Stimulated activated naive CD8-positive, alpha-beta T cell treated with anti-CD3 and anti-CD28 coated beads, Interleukin-15, amount 100 ng/mL, for 72 hours (primary cell): ENCODE measurements around the gene SLC12A8.
A peak's percentile ranks its signal among the peaks of the same experiment; 100 is the strongest.

ENCODE experiments used
- ATAC-seq: fragments of 150-1000 bp; cut with Tn5 transposase; 2 replicates; pipeline ENCODE4 v1.10.0; 2021; ENCODE audit warnings: mild to moderate bottlenecking, moderate library complexity
- DNase-seq, 2 donors: peaks; one replicate each; pipeline ENCODE4 v3.0.0; 2021 to 2022
- H3K27ac Mint-ChIP-seq, 2 donors: one replicate each; pipeline ENCODE4 v1.8.0; 2022; ENCODE audit warnings: mild to moderate bottlenecking in 2 of 2, mixed read lengths in 2 of 2, moderate library complexity in 2 of 2
- H3K27me3 Mint-ChIP-seq: one replicate; pipeline ENCODE4 v1.8.0; 2022; ENCODE audit warnings: mixed read lengths
- H3K4me1 Mint-ChIP-seq: one replicate; pipeline ENCODE4 v1.8.0; 2022; ENCODE audit warnings: mild to moderate bottlenecking, mixed read lengths
- H3K4me3 Mint-ChIP-seq, 2 donors: one replicate each; pipeline ENCODE4 v1.8.0; 2022; ENCODE audit warnings: mild to moderate bottlenecking in 2 of 2, mixed read lengths in 2 of 2, moderate library complexity in 1 of 2
- H3K9me3 Mint-ChIP-seq, 2 donors: one replicate each; pipeline ENCODE4 v1.8.0; 2022; ENCODE audit warnings: mixed read lengths in 2 of 2

SLC12A8 gene

DNA sequence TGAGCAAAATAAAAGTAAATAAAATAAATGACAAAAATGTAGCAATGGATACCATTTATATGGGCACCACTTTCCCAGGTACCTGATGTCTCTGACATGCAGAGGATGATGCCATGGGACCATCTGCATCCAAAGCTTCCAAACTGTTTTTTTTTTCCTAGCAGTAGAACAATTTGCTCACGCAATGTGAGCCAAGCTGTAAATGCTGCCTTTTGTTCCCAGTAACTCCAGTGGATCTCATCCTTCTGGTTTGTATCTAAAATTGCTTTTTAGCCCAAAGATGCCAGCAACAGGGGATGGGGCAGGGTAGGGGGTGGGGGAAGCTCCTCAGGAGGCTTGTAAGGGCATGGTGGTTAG is 32.7 kb downstream of the SLC12A8 start:
- DNase-seq (no peak), ATAC-seq (no peak)
- peaks cover 6% of the 10 kb centered on the region for H3K4me1 Mint-ChIP-seq
- H3K27ac Mint-ChIP-seq: no peak overlapping the region
- H3K4me3 Mint-ChIP-seq: no peak overlapping the region
- no peaks in the 10 kb centered on the region for H3K9me3 Mint-ChIP-seq
- H3K27me3 Mint-ChIP-seq: no peaks in the 10 kb centered on the region

DNA sequence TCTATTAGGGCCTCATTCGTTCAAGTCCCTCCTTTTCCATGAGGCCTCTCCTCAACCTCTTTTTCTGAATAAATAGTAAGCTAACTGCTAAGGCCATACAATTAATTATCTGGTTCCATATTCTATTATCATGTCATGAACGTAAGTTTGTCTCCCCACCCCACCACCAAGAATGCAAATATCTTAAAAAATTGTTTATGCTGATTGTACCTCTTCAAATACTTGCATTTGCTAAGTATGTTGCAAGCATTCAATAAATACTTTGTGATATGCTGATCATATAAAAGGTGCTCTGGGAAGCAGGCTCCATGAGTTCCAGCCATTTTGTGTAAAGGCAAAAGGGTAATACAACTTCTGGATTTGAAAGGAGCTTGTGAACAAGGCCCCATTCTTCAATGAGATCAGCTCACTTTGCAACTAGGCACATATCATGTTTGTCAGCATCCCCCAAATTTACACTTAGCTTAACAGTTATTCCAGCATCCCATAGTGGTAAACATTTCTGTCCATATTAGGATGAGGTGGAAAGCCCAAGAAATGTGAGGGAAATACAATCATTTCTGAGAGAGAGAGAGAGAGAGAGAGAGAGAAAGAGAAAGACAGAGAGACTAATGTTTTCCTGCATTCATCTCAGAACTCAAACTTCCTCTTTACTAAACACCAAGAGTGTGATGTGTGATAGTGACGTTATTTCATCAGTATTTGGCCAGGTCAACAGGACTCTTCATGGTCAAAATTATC is 33.2 kb downstream of the SLC12A8 start:
- Mint-ChIP-seq H3K9me3 (peaks cover 0 to 5% of the 10 kb centered on the region in 2 donors), H3K4me1 (peaks cover 6% of the 10 kb centered on the region), H3K27me3 (no peaks in the 10 kb centered on the region), H3K27ac (no peak overlapping the region), H3K4me3 (no peak overlapping the region)
- DNase-seq (no peak), ATAC-seq (no peak)

DNA sequence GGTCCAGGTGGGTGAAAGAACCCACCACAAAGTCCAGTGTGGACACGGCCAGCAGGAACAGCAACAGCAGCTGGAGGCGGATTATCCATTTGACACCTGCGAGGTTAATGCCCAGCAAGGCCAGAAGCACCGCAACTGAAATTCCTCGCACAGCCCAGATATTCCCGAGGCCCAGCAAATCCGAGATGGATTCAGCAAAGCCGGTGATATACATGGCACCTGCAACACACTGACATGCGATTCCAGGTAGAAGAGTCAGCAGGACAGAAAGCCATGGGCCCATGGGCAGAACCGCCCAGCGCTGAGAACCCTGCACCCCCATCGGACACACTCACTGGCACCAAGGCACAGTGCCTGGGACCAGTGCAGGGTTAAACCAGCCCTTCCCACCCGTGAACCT is 34.8 kb downstream of the SLC12A8 start:
- Mint-ChIP-seq H3K27ac (no peak overlapping the region), H3K9me3 (peaks cover 13 to 20% of the 10 kb centered on the region in 2 donors), H3K4me3 (no peak overlapping the region), H3K27me3 (no peaks in the 10 kb centered on the region), H3K4me1 (peaks cover 6% of the 10 kb centered on the region)
- ATAC-seq (no peak), DNase-seq (no peak)

DNA sequence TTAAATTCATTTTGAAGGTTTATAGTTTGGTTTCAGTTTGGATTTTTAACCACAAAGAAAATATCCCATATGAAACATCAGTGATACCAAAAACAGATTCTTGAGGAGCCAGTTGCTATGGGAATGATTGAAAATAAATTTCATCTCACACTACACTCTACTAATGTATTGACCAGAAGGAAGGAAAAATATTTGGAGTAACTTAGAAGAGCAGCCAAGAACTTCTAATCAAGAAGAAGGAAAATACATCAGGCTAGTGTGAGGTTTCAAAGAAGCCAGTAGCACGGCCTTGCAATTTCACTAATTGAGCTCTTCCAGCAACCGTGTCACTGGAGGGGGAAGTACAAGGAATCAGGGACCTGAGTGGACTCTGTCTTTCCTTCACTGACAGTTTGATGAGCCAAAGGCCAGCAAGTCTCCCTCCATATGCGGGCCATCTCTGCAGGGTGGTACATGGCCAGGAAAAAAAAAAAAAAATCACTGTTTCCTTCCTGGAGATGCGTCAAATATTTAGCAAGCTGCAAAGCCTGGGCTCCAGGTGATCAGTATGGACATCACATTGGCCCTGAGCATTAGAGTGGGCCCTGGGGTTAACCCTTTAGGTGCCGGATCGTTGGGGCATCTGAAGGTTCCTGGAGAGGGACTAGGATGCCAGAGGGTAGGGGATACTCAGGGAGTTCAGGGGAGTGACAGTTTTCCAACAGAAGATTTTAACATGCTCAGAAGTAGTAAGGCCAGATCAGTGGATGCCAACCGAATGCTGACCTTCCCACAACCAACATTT is 37.1 kb downstream of the SLC12A8 start:
- no peak for ATAC-seq
- Mint-ChIP-seq H3K27ac (peak overlapping the region in 1 of 2 donors; percentile 59), H3K27me3 (no peaks in the 10 kb centered on the region), H3K9me3 (peaks cover 16 to 20% of the 10 kb centered on the region in 2 donors), H3K4me1 (peaks cover 6% of the 10 kb centered on the region), H3K4me3 (no peak overlapping the region)
- DNase-seq: no peak

DNA sequence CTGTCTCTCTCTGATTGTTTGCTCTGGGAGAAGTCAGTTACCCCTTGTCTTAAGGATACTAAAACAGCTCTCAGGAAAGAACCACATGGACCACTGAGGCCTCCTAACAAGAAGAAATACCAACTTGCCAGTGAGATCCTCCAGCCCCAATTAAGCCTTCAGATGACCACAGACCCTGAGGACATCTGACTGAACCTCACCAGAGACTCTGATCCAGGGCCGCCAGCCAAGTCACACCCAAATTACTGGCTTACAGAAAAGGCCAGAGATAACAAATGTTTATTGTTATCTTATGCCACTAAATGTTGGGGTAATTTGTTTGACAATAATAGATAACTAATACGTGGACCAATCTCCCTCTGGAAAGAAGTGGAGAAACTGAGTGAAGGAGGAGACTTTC is 40.2 kb downstream of the SLC12A8 start:
- no peak for DNase-seq
- Mint-ChIP-seq H3K27me3 (peaks cover 11% of the 10 kb centered on the region), H3K9me3 (peaks cover 16 to 20% of the 10 kb centered on the region in 2 donors), H3K27ac (no peak overlapping the region), H3K4me3 (no peak overlapping the region), H3K4me1 (no peaks in the 10 kb centered on the region)
- ATAC-seq: no peak

DNA sequence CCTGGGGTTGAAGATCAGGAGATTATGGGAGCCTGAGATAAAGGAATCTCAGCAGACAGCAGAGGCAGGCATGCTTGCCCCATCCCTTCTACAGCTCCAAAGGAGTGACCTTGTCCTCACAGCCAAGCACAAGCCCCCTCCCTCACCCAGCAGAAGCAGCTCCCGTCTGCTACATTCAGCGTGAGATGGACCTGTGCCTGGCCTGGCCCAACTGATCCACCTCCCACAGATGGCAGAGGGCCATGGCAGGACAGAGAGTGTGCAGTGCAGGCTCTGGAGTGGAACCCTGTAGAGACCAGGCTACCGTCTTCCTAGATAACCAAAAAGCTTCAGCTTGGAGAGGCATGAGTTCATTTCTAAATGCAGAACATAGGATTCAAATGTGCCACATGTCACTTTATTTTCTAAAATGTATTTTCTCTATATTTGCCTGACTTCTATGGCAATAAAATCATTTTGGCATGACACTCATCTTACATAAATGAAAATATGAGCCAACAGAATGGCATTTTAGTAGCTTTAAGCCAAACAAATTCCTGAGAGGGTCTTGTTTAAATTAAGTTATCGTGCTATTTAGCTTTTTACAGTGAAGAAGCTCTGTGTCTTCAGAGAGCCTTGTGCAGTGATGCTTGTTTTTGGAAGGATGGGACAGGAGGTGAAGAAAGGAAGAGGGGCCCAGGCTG is 43.7 kb downstream of the SLC12A8 start:
- DNase-seq: no peak
- Mint-ChIP-seq H3K4me3 (no peak overlapping the region), H3K27ac (no peak overlapping the region), H3K9me3 (peaks cover 10 to 14% of the 10 kb centered on the region in 2 donors), H3K4me1 (no peaks in the 10 kb centered on the region), H3K27me3 (peaks cover 11% of the 10 kb centered on the region)
- no peak for ATAC-seq

DNA sequence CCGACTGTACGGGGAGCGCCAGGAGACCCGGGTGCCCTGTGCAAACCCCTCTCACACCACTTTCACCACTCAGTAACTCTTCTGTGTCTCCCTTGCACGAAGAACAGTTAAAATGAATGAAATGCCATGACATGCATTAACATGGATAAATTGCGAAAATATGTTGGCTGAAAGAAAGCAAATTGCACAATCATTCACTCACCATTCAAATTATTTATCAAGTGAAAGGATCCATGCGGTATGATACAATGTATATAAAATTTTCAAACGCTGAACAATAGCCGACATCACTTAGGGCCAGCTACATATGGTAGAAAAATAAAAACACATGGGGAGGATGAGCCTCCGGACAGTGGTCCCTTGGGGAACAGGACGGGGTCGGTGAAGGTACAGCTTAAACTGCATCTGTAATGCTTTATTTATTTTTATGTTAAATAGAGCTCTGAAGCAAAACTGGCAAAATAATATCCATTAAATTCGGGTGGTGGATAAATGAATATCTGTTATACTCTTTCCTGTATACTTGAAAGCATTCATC is 45.9 kb downstream of the SLC12A8 start:
- H3K27ac Mint-ChIP-seq: no peak overlapping the region
- DNase-seq (no peak), ATAC-seq (no peak)

DNA sequence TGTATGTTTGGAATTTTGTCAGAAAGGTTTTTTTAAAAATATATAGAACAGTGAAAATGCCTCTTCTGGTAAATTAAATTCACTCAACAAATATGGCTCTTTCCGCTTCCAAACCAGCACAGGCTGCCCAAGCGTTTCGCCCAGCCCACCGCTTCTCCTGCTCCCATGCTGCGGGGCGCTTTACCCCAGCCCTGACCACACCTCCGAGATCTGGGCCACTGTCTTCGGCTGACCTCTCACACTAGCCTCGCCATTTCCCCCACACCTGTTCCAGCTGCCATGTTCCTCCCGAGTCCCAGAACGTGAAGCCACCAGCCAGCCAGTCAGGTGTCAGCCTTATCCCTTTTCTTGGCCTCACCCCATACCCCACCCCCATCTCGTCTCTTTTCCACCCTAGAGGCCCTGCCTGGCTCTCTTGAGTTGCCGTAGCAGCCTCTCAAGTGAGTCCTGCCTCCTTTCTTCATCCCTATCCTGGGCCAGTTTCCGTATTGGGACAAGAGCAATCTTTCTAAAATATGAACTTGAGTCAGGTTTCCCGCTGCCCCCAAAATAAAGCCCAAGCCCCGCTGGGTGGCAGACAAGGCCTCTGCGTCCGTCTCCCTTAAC is 46.5 kb downstream of the SLC12A8 start:
- H3K4me1 Mint-ChIP-seq: no peaks in the 10 kb centered on the region
- no peak overlapping the region for H3K4me3 Mint-ChIP-seq
- H3K27me3 Mint-ChIP-seq: peaks cover 25% of the 10 kb centered on the region
- no peaks in the 10 kb centered on the region for H3K9me3 Mint-ChIP-seq
- DNase-seq (no peak), ATAC-seq (no peak)
- H3K27ac Mint-ChIP-seq: no peak overlapping the region

More for the DNA sequence above, 45.9 kb downstream of the SLC12A8 start:
- Mint-ChIP-seq H3K27me3 (peaks cover 19% of the 10 kb centered on the region), H3K4me3 (no peak overlapping the region), H3K9me3 (no peaks in the 10 kb centered on the region), H3K4me1 (no peaks in the 10 kb centered on the region)

DNA sequence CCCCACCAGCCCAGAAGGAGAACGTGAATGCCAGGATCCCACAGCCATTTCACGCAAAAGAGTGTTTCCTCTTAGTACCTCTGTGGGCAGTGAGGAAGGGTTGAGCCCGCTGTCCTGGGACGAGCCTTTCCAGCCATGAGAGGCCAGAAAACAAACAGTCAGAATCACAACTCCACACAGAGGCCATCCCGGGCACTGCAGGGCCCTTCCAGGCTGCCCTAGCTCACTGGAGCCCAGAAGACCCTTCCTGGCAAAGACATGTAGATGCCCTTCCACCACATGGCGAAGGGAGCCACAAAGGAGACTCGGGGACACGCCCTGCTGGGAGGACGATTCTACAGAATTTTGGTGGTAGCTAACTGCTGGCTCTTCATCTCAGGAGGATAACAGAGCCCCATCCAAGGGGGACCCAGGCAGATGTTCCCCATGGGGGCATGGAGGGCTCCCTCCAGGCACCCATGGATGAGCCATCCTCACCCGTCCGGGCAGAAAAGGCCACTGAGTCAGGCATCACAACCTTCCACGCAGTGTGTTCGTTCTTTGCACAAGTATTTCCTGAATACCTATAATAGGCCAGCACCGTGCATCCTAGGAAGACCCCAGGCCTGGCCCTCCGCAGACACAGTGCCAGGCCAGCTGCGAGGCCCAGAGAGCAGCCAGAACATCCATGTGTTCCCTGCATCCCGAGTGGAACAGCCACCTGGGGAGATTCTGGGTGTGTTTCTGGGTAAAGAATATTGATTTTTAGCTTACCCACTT is 47.2 kb downstream of the SLC12A8 start:
- no peak overlapping the region for H3K4me3 Mint-ChIP-seq
- ATAC-seq: peak; percentile 43
- no peaks in the 10 kb centered on the region for H3K9me3 Mint-ChIP-seq
- no peak for DNase-seq
- H3K4me1 Mint-ChIP-seq: no peaks in the 10 kb centered on the region
- no peak overlapping the region for H3K27ac Mint-ChIP-seq
- H3K27me3 Mint-ChIP-seq: peaks cover 32% of the 10 kb centered on the region

DNA sequence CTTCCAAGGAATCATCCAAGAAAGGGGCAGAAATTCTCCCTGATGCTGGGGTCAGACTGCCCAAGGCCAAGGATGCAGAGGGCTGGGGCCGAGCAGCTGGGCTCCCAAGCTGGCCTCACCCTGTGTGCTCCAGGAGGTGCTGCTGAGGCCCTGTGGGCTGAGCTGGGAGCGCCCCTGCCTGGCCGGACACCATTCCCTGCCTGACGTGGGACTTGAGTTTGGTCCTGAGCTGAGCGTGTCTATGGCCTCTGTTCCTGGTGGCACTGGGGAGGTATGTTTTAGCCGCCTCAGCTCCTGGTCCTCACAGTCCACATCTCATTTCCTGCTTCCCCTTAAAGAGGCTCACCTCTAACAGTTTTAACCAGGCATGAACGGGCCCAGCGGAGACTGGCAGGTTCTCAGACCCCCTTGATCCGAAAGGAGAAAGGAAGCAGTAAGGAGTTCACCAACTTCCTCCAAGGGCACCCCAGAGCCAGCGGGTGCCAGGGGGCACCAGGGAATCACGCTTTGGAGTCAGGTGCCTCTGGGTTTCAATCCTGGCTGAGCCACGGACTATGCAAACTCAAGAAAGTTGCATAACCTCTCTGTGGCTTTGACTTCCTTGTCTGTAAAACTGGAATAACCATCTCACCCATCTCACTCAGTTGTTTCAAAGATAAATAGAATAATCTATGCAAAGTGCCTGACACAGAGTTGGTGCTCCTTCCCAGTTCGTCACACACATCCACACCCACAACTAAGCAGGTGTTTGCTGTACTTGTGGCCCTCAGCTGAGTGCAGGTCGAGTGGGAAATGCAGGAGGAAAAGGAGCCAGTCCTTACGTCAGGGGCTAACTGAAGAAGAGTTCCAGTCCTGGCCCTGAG is 48.6 kb downstream of the SLC12A8 start:
- Mint-ChIP-seq H3K9me3 (no peaks in the 10 kb centered on the region), H3K27ac (no peak overlapping the region), H3K4me3 (no peak overlapping the region), H3K4me1 (no peaks in the 10 kb centered on the region), H3K27me3 (peaks cover 33% of the 10 kb centered on the region)
- ATAC-seq: no peak
- DNase-seq: no peak

DNA sequence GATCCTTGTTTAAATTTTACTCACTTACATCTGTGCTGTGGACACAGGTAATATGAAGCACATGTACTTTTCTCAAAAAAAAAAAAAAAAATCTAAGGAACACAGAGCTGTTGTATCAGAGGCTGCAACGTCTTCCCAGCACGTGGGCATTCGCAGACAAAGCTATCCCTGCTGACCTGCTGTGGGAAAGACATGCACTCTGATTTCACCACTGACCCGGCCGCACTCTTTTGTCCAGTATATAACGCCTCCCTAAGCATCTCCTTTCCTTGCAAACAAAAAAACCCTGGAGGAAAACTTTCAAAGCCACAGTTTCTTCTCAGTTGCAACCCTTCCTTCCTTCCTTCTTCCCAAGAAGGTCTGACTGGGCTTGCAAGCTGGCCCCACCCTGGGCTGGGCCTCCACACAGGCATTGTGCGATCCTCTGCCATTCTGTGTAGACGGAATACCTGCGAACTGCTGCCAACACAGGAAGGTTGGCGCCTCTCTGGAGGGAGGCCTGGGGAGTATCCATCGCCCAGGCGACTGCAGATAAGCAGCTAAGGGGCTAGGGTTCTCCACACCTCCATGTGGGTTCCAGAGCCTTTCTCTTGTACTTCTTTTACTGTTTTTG is 50.8 kb downstream of the SLC12A8 start:
- ATAC-seq (no peak), DNase-seq (no peak)
- Mint-ChIP-seq H3K4me3 (no peak overlapping the region), H3K4me1 (no peaks in the 10 kb centered on the region), H3K9me3 (no peaks in the 10 kb centered on the region), H3K27me3 (peaks cover 34% of the 10 kb centered on the region), H3K27ac (no peak overlapping the region)

DNA sequence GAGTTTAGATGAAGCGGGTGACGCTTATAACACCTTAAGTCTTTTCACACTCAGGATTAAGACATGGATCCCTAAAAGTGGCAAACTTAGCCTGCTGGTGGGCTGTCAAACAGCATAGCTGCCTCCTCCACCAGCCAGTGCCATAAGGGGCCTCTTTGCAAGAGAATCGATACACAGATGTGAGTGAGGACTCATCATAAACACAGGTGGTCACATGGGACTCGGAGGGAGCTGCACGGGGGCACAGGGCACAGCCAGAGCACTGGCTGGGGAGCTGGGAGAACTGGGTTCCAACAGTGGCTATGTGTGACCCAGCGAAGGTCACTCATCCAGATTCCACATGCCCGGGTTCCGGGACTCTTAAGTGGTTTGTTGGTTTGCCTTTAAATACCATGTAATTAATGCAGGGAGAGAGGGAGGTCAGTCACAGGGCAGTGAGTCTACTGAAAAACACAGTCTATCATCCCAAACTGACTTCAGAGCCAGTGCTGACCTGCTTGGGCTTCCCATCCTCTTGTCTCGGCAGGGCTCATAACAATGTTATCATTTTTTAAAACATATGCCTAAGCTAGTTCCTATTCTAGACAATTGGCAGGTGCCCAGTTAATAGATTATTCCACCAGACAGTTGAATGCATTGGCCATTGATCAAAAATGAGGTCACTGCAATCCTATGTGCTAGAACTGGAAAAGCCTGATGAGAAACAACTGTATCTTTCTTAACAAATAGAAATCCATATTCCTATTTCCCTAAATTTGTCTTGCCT is 51.8 kb downstream of the SLC12A8 start:
- Mint-ChIP-seq H3K27me3 (peaks cover 34% of the 10 kb centered on the region), H3K9me3 (no peaks in the 10 kb centered on the region), H3K4me3 (no peak overlapping the region), H3K27ac (peak overlapping the region in 1 of 2 donors; percentile 56), H3K4me1 (peaks cover 6% of the 10 kb centered on the region)
- DNase-seq: no peak
- no peak for ATAC-seq

DNA sequence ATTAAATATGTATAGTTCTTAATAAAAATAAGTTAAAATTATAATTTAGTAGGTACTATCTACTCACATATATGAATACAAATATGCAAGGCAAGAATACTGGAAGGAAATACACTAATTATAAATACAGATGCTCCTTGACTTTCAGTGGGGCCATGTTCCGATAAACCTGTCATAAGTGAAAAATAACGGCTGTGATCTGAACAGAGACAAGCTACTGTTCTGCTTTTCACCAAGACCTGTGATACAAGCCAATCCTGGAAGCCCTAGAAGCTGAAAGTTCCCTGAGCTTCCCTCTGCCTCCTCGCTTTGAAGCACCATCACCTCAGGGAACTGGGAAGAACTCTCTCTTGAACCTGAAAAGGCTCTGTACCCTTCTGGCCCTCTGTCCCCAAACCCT is 55.4 kb downstream of the SLC12A8 start:
- no peaks in the 10 kb centered on the region for H3K9me3 Mint-ChIP-seq
- H3K4me3 Mint-ChIP-seq: no peak overlapping the region
- peaks cover 18% of the 10 kb centered on the region for H3K4me1 Mint-ChIP-seq
- H3K27me3 Mint-ChIP-seq: peaks cover 38% of the 10 kb centered on the region
- ATAC-seq (no peak), DNase-seq (no peak)
- peak overlapping the region in 1 of 2 donors; percentile 10 for H3K27ac Mint-ChIP-seq
